GM19351 (cell line): ENCODE measurements around the gene MLLT6.

Source experiments
- ATAC-seq: cut with Tn5 transposase; IDR thresholded peaks from one replicate; pipeline ENCODE4 v1.9.1; 2021; ENCODE audit warnings: mild to moderate bottlenecking, moderate library complexity; ENCODE audit not compliant: unreplicated experiment

Gene MLLT6

GRCh38 chr17:38753071-38753506 is 48.0 kb downstream of the MLLT6 start:
- ATAC-seq: no peak

- no peak for ATAC-seq
Measured at GRCh38 chr17:38761612-38762011, 56.5 kb downstream of the MLLT6 start.

GRCh38 chr17:38762231-38762630 is 57.2 kb downstream of the MLLT6 start:
- ATAC-seq: no peak

- ATAC-seq: no peak
Measured at GRCh38 chr17:38766341-38766740, 61.3 kb downstream of the MLLT6 start.

GRCh38 chr17:38768417-38768816 is 63.3 kb downstream of the MLLT6 start:
- ATAC-seq: no peak

- no peak for ATAC-seq
Measured at GRCh38 chr17:38773258-38773657, 68.2 kb downstream of the MLLT6 start.

- no peak for ATAC-seq
Measured at GRCh38 chr17:38777641-38778250, 72.7 kb downstream of the MLLT6 start.
